GM23338 (cell line): Measurements from ENCODE around the gene SCAMP1. TPM values are rescaled to one million over a fixed set of nuclear protein-coding genes. Genes with fewer than 3 reads are reported as not detected.

Source experiments
- ATAC-seq: fragments of 200-7000 bp; cut with Tn5 transposase; 3 replicates; pipeline ENCODE4 v1.9.1; 2020
- DNase-seq: peaks from one replicate; pipeline ENCODE4 v3.0.0-alpha.2; 2015; ENCODE audit warnings: low spot score
- H2AFZ ChIP-seq: fragments of 200-600 bp; sonication (generic); 2 replicates; pipeline ENCODE4 v1.8.0; 2016; ENCODE audit warnings: antibody characterized with exemption, mild to moderate bottlenecking, moderate library complexity
- H3F3A ChIP-seq: fragments of 200-600 bp; sonication (generic); replicated peaks from 2 replicates; pipeline ENCODE4 v1.8.0; 2017; ENCODE audit warnings: antibody characterized with exemption, mixed run types, low read depth
- H3K27ac ChIP-seq: fragments of 200-600 bp; sonication (generic); 2 replicates; pipeline ENCODE4 v1.6.1; 2016; ENCODE audit warnings: low read depth
- H3K27me3 ChIP-seq: fragments of 200-600 bp; sonication (generic); 2 replicates; pipeline ENCODE4 v1.8.0; 2016; ENCODE audit warnings: mild to moderate bottlenecking, mixed run types, moderate library complexity; ENCODE audit not compliant: insufficient read depth
- H3K36me3 ChIP-seq: fragments of 200-600 bp; sonication (generic); 2 replicates; pipeline ENCODE4 v1.8.0; 2016; ENCODE audit warnings: mild to moderate bottlenecking; ENCODE audit not compliant: insufficient read depth
- H3K4me1 ChIP-seq: fragments of 200-600 bp; sonication (generic); 2 replicates; pipeline ENCODE4 v1.8.0; 2016; ENCODE audit warnings: mild to moderate bottlenecking, moderate library complexity; ENCODE audit not compliant: insufficient read depth
- H3K4me2 ChIP-seq: fragments of 200-600 bp; sonication (generic); 2 replicates; pipeline ENCODE4 v1.7.1; 2017; ENCODE audit warnings: mixed run types
- H3K4me3 ChIP-seq: fragments of 200-600 bp; sonication (generic); 2 replicates; pipeline ENCODE4 v1.6.1; 2016; ENCODE audit warnings: mixed run types
- H3K79me2 ChIP-seq: fragments of 200-600 bp; sonication (generic); replicated peaks from 2 replicates; pipeline ENCODE4 v1.8.0; 2017; ENCODE audit warnings: mild to moderate bottlenecking; ENCODE audit not compliant: insufficient read depth
- H3K9me2 ChIP-seq: fragments of 200-600 bp; sonication (generic); 2 replicates; pipeline ENCODE4 v1.8.0; 2017; ENCODE audit not compliant: insufficient read depth
- H4K20me1 ChIP-seq: fragments of 200-600 bp; sonication (generic); replicated peaks from 2 replicates; pipeline ENCODE4 v1.8.0; 2017; ENCODE audit warnings: mild to moderate bottlenecking; ENCODE audit not compliant: insufficient read depth
- H3K27ac Mint-ChIP-seq: 2 replicates; pipeline ENCODE4 v1.8.0; 2020; ENCODE audit warnings: inconsistent platforms, mild to moderate bottlenecking, moderate library complexity, mixed read lengths
- H3K27me3 Mint-ChIP-seq: 3 replicates; pipeline ENCODE4 v1.8.0; 2022; ENCODE audit warnings: low read depth, mild to moderate bottlenecking, moderate library complexity, mixed read lengths, inconsistent platforms; ENCODE audit not compliant: insufficient read depth, poor library complexity
- H3K36me3 Mint-ChIP-seq: 3 replicates; pipeline ENCODE4 v1.8.0; 2021; ENCODE audit warnings: low read depth, mild to moderate bottlenecking, inconsistent platforms, moderate library complexity, mixed read lengths
- H3K4me1 Mint-ChIP-seq: 3 replicates; pipeline ENCODE4 v1.8.0; 2020; ENCODE audit warnings: mild to moderate bottlenecking, inconsistent platforms, mixed read lengths
- H3K4me3 Mint-ChIP-seq: 3 replicates; pipeline ENCODE4 v1.8.0; 2021; ENCODE audit warnings: moderate library complexity, mild to moderate bottlenecking, inconsistent platforms, mixed read lengths
- H3K9me3 Mint-ChIP-seq: 3 replicates; pipeline ENCODE4 v1.8.0; 2020; ENCODE audit warnings: moderate library complexity, mild to moderate bottlenecking, inconsistent platforms, mixed read lengths
- CREB1 ChIP-seq: fragments of 250-450 bp; sonication (Bioruptor Pico); IDR thresholded peaks from 2 replicates; pipeline ENCODE4 v1.5.0; 2020; ENCODE audit warnings: low read depth, mild to moderate bottlenecking, moderate library complexity
- CTCF ChIP-seq, 2 experiments: fragments of 200-600 bp in 1 of 2; sonication (generic) in 1 of 2; conservative IDR thresholded peaks; 2 replicates each; pipeline versions ENCODE4 v1.5.1 to v1.6.1; 2016 to 2017; ENCODE audit warnings: antibody characterized with exemption in 2 of 2, low read depth in 2 of 2, mild to moderate bottlenecking in 2 of 2, moderate library complexity in 1 of 2
- ETS1 ChIP-seq: IDR thresholded peaks from 2 replicates; pipeline ENCODE4 v1.6.1; 2016; ENCODE audit warnings: antibody characterized with exemption
- EZH2 ChIP-seq: fragments of 200-600 bp; sonication (generic); IDR thresholded peaks from one replicate; pipeline ENCODE4 v1.8.0; 2017; ENCODE audit warnings: antibody characterized with exemption, mild to moderate bottlenecking, low read depth; ENCODE audit not compliant: unreplicated experiment
- EZH2phosphoT487 ChIP-seq: fragments of 200-600 bp; sonication (generic); IDR thresholded peaks from one replicate; pipeline ENCODE4 v1.8.1; 2018; ENCODE audit warnings: antibody characterized with exemption; ENCODE audit not compliant: unreplicated experiment
- JUNB ChIP-seq: IDR thresholded peaks from one replicate; pipeline ENCODE4 v1.6.1; 2016; ENCODE audit warnings: antibody characterized with exemption; ENCODE audit not compliant: unreplicated experiment
- NANOG ChIP-seq: IDR thresholded peaks from 2 replicates; pipeline ENCODE4 v1.6.1; 2016; ENCODE audit warnings: antibody characterized with exemption, borderline replicate concordance
- POLR2AphosphoS5 ChIP-seq: IDR thresholded peaks from 2 replicates; pipeline ENCODE4 v1.6.1; 2016; ENCODE audit warnings: antibody characterized with exemption, low read depth
- REST ChIP-seq: IDR thresholded peaks from one replicate; pipeline ENCODE4 v1.6.1; 2018; ENCODE audit warnings: antibody characterized with exemption; ENCODE audit not compliant: unreplicated experiment
- STAT1 ChIP-seq: IDR thresholded peaks from one replicate; pipeline ENCODE4 v1.6.1; 2016; ENCODE audit warnings: antibody characterized with exemption; ENCODE audit not compliant: unreplicated experiment
- ZNF114 ChIP-seq: fragments of 250-450 bp; sonication (Bioruptor Pico); IDR thresholded peaks from 2 replicates; pipeline ENCODE4 v1.5.0; 2020; ENCODE audit warnings: mild to moderate bottlenecking, moderate library complexity
- ZNF331 ChIP-seq: fragments of 250-450 bp; sonication (Bioruptor Pico); IDR thresholded peaks from 2 replicates; pipeline ENCODE4 v1.5.0; 2020; ENCODE audit warnings: low read depth, mild to moderate bottlenecking, moderate library complexity
- ZNF462 ChIP-seq: fragments of 250-450 bp; sonication (Bioruptor Pico); IDR thresholded peaks from 2 replicates; pipeline ENCODE4 v1.5.0; 2020; ENCODE audit warnings: mild to moderate bottlenecking, moderate library complexity
- polyA plus RNA-seq: library from polyadenylated mRNA; unstranded; fragments of >200 nt; fragmentation: Nextera tagmentation; extraction: Ambion mirVana; gene quantifications from 2 replicates; pipeline ENCODE4 v1.2.1, GENCODE V29; 2016
- total RNA-seq: library from RNA; depleted of rRNA; stranded (reverse); fragments of >200 nt; shearing (Covaris generic); gene quantifications from 2 replicates; pipeline ENCODE4 v1.2.3, GENCODE V29; 2014

The SCAMP1 gene
- total and polyA plus RNA-seq, 2 experiments from 2014 or later, result 26.8 to 53.9 TPM

GRCh38 chr5:78486218-78486617, 125.8 kb downstream of the SCAMP1 start:
- Histone ChIP-seq H3K4me2 (no peak overlapping the region), H3K27me3 (no peaks in the 10 kb centered on the region), H3K9me2 (no peaks in the 10 kb centered on the region), H3K27ac (no peak overlapping the region), H3K79me2 (no peaks in the 10 kb centered on the region), H3F3A (no peaks in the 10 kb centered on the region), H3K36me3 (no peaks in the 10 kb centered on the region; the same call in 1 of the 2 replicates), H2AFZ (no peak overlapping the region), H3K4me3 (no peak overlapping the region), H3K4me1 (no peaks in the 10 kb centered on the region), H4K20me1 (no peaks in the 10 kb centered on the region; the same call in 1 of the 2 replicates)
- no peaks in the 10 kb centered on the region for H3K9me3 Mint-ChIP-seq
- no peak for ATAC-seq
- no peak for TF ChIP-seq EZH2
- no peak for TF ChIP-seq CTCF (conservative IDR thresholded peaks at IDR 0.05; ENCODE audit: low read depth in 2 of 2)
- no peak for TF ChIP-seq NANOG
- TF ChIP-seq REST, result no peak
- no peak for TF ChIP-seq STAT1
- TF ChIP-seq CREB1, result no peak
- TF ChIP-seq ZNF462 (CRISPR knock-in tag), result no peak
- TF ChIP-seq ZNF114, result no peak
- no peak for TF ChIP-seq JUNB
- no peak for TF ChIP-seq EZH2phosphoT487
- TF ChIP-seq POLR2AphosphoS5, result no peak
- TF ChIP-seq ETS1, result no peak
- TF ChIP-seq ZNF331 (CRISPR knock-in tag), result no peak
- no peak for DNase-seq
- H3K36me3 Mint-ChIP-seq, result peaks cover 35% of the 10 kb centered on the region
- peaks cover 9% of the 10 kb centered on the region for H3K27me3 Mint-ChIP-seq
- H3K4me1 Mint-ChIP-seq, result peaks cover 7% of the 10 kb centered on the region
- no peak overlapping the region for H3K27ac Mint-ChIP-seq
- no peak overlapping the region for H3K4me3 Mint-ChIP-seq
